Tibial artery (tissue), 4 donors: Measurements from ENCODE around the gene TMEM82.

Experiments used
- DNase-seq, 2 donors: peaks; one replicate each; pipeline ENCODE4 v3.0.0-alpha.2; 2019
- H3K27ac ChIP-seq, 2 donors: fragments of 200-600 bp; sonication (generic) in 1 of 2; 1 replicate in 1 of 2; 2 replicates in 1 of 2; pipeline ENCODE4 v1.5.1; 2018 to 2019; ENCODE audit warnings: mild to moderate bottlenecking in 1 of 2
- H3K27me3 ChIP-seq, 2 donors: fragments of 200-600 bp; sonication (generic) in 1 of 2; one replicate each; pipeline versions ENCODE4 v1.5.1 to v1.6.0; 2016 to 2019
- H3K36me3 ChIP-seq, 3 donors: fragments of 200-600 bp; sonication (generic) in 2 of 3; one replicate each; pipeline ENCODE4 v1.5.1; 2016 to 2019; ENCODE audit warnings: mild to moderate bottlenecking in 2 of 3
- H3K4me1 ChIP-seq, 4 donors: fragments of 200-600 bp; sonication (generic) in 2 of 4; 1 replicate in 3 of 4; 2 replicates in 1 of 4; pipeline ENCODE4 v1.5.1; 2016 to 2019
- H3K4me3 ChIP-seq, 2 donors: fragments of 200-600 bp; sonication (generic) in 1 of 2; 1 replicate in 1 of 2; 2 replicates in 1 of 2; pipeline ENCODE4 v1.5.1; 2018 to 2019; ENCODE audit warnings: mild to moderate bottlenecking in 2 of 2
- H3K9me3 ChIP-seq, 3 donors: fragments of 200-600 bp; sonication (generic) in 1 of 3; one replicate each; pipeline ENCODE4 v1.5.1; 2016 to 2019
- intact Hi-C: fragments of 100-400 bp; cut with DNase I; formaldehyde crosslinking; loops from one replicate; pipeline ENCODE4 v1.15.0; 2023; ENCODE audit warnings: low total_unique reads
- TF ChIP-seq, protein P1 (sequence below), 2 experiments: fragments of 200-600 bp in 1 of 2; fragments of 450-650 bp in 1 of 2; IDR thresholded peaks; one replicate each; pipeline ENCODE4 v1.5.1; 2017 to 2019; ENCODE audit warnings: antibody characterized with exemption in 2 of 2, mild to moderate bottlenecking in 1 of 2, moderate library complexity in 1 of 2

Gene TMEM82

DNA sequence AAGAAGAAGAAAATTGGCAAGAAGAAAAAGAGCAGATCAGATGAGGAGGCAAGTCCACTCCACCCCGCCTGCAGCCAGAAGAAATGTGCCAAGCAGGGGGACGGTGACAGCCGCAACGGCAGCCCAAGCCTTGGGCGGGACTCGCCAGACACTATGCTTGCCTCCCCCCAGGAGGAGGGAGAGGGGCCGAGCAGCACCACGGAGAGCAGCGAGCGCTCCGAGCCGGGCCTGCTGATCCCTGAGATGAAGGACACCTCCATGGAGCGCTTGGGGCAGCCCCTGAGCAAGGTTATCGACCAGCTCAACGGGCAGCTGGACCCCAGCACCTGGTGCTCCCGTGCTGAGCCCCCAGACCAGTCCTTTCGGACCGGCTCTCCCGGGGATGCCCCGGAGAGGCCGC, 15.3 kb upstream of the TMEM82 start:
- no peak for DNase-seq
- Histone ChIP-seq H3K27ac (no peak overlapping the region), H3K4me3 (no peak overlapping the region), H3K27me3 (no peaks in the 10 kb centered on the region), H3K4me1 (no peaks in the 10 kb centered on the region), H3K9me3 (no peaks in the 10 kb centered on the region), H3K36me3 (peaks cover 69 to 98% (median 93%) of the 10 kb centered on the region in 3 donors)
- TF ChIP-seq, protein P1, sequence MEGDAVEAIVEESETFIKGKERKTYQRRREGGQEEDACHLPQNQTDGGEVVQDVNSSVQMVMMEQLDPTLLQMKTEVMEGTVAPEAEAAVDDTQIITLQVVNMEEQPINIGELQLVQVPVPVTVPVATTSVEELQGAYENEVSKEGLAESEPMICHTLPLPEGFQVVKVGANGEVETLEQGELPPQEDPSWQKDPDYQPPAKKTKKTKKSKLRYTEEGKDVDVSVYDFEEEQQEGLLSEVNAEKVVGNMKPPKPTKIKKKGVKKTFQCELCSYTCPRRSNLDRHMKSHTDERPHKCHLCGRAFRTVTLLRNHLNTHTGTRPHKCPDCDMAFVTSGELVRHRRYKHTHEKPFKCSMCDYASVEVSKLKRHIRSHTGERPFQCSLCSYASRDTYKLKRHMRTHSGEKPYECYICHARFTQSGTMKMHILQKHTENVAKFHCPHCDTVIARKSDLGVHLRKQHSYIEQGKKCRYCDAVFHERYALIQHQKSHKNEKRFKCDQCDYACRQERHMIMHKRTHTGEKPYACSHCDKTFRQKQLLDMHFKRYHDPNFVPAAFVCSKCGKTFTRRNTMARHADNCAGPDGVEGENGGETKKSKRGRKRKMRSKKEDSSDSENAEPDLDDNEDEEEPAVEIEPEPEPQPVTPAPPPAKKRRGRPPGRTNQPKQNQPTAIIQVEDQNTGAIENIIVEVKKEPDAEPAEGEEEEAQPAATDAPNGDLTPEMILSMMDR (IDR thresholded peaks at IDR 0.05), result no peak
- intact Hi-C loops, result no loop called here

DNA sequence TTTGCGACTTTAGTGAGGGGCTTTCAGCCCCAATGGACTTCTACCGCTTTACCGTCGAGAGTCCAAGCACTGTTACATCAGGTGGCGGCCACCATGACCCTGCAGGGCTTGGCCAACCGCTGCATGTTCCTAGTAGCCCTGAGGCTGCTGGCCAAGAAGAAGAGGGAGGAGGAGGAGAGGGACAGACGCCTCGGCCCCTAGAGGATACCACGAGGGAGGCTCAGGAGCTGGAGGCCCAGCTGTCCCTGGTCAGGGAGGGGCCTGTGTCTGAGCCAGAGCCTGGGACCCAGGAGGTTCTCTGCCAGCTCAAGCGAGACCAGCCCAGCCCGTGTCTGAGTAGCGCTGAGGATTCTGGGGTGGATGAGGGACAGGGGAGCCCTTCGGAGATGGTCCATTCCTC, 14.9 kb upstream of the TMEM82 start:
- peaks cover 72 to 98% (median 95%) of the 10 kb centered on the region in 3 donors for H3K36me3 ChIP-seq
- intact Hi-C loops, result no loop called here

DNA sequence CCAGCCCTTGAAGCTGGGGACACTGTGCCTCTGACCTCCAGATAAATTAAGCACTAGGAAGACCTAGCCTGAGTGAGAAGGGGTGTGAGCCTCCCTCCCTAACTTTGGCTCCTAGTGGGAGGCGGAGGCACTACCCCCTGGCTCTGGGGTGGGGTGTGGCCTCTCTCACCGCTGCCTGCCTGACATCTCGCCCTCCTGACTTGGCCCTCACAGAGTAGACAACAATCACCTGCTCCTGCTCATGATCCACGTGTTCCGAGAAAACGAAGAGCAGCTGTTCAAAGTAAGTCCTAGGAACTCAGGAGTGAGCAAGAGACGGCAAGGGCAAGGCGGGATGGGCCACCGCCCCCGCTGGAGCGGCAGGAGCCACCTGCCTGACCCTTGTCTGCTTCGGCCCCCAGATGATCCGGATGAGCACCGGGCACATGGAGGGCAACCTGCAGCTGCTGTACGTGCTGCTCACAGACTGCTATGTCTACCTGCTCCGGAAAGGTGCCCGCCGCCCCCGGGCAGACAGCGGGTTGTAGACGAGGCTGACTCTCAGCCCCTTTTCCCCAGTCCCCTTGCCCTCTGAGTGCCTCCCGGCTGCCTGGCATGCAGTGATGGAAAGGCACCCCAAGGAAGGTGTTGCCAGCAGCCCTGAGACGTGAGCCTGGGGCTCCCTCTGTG, 14.3 kb upstream of the TMEM82 start:
- intact Hi-C loops, result no loop called here
- no peak overlapping the region for H3K27ac ChIP-seq

More for the DNA sequence above, 14.9 kb upstream of the TMEM82 start:
- Histone ChIP-seq H3K4me1 (no peaks in the 10 kb centered on the region), H3K27me3 (no peaks in the 10 kb centered on the region), H3K9me3 (no peaks in the 10 kb centered on the region), H3K27ac (no peak overlapping the region), H3K4me3 (no peak overlapping the region)
- TF ChIP-seq, protein P1 (IDR thresholded peaks at IDR 0.05), result no peak
- DNase-seq, result no peak

DNA sequence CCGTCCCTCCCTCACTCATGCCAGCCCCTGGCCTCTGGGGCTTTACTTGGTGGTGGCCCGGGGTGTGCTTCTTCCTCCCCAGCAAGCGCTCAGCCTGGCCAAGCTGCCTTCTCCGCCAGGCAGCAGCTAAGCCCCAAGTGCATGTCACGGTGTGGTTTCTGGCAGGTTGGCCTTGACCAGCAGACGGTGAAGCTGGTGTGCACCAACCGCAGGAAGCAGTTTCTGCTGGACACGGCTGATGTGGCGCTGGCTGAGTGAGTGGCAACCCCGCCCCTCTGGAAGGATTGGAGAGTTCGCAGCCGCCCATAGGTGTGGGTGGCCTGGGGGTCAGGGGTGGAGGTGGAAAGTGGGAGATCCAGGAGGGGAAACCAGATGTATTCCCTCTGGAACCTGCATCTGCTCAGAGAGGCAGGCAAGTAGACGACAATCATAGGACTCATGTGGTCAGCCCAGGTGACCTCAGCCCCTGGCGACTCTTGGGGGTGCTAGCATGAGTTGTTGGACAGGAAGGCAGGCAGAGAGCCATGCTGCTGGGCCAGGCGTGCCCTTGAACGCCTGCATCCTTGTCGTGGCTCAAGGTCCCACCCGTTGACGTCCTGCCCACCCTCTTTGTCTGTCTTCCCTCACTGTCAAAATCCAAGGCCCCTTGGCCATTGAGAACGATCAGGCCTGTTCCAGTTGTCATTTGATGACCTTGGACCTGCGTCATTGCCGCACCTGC, 13.2 kb upstream of the TMEM82 start:
- DNase-seq, result no peak
- no peaks in the 10 kb centered on the region for H3K4me1 ChIP-seq
- peaks cover 86 to 98% (median 97%) of the 10 kb centered on the region in 3 donors for H3K36me3 ChIP-seq
- intact Hi-C loops, result no loop called here
- no peak overlapping the region for H3K27ac ChIP-seq
- H3K4me3 ChIP-seq, result no peak overlapping the region
- H3K9me3 ChIP-seq, result no peaks in the 10 kb centered on the region
- no peaks in the 10 kb centered on the region for H3K27me3 ChIP-seq
- TF ChIP-seq, protein P1 (IDR thresholded peaks at IDR 0.05), result no peak

More for the DNA sequence above, 14.3 kb upstream of the TMEM82 start:
- no peaks in the 10 kb centered on the region for H3K9me3 ChIP-seq
- H3K27me3 ChIP-seq, result no peaks in the 10 kb centered on the region
- TF ChIP-seq, protein P1 (IDR thresholded peaks at IDR 0.05), result no peak
- no peak for DNase-seq
- H3K4me3 ChIP-seq, result no peak overlapping the region
- no peaks in the 10 kb centered on the region for H3K4me1 ChIP-seq
- peaks cover 78 to 98% (median 95%) of the 10 kb centered on the region in 3 donors for H3K36me3 ChIP-seq

DNA sequence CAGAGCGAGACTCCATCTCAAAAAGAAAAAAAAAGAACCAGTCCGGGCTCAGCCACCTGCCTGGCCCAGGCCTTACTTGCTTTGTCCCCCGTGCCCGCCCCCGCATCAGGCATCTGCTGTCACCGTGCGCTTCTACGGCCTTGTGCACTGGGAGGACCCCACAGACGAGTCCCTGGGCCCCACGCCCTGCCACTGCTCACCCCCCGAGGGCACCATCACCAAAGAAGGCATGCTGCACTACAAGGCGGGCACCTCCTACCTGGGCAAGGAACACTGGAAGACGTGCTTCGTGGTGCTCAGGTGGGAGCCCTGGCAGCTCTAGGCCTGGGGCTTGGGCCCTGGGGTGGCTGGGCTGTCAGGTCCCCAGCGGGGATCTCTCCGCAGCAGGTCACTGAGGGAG, 11.9 kb upstream of the TMEM82 start:
- H3K27ac ChIP-seq, result no peak overlapping the region
- H3K4me1 ChIP-seq, result peaks cover 0 to 6% (median under 1%) of the 10 kb centered on the region in 4 donors
- H3K9me3 ChIP-seq, result no peaks in the 10 kb centered on the region
- TF ChIP-seq, protein P1 (IDR thresholded peaks at IDR 0.05), result no peak
- intact Hi-C loops, result loop anchor here (5.0 kb wide), 1 partner anchor 133 kb away; no protein-coding TSS in a partner anchor
- DNase-seq, result no peak
- no peak overlapping the region for H3K4me3 ChIP-seq
- H3K36me3 ChIP-seq, result peaks cover 89 to 100% (median 99%) of the 10 kb centered on the region in 3 donors
- no peaks in the 10 kb centered on the region for H3K27me3 ChIP-seq
